ENCODE data around the gene ST8SIA1. TPM values are rescaled to one million over a fixed set of nuclear protein-coding genes. Genes with fewer than 3 reads are reported as not detected.

ST8SIA1 gene
- total RNA-seq, 1 experiment from 2014 or later = not detected

- Histone ChIP-seq H3K4ac (ENCODE audit: low read depth, low read length) (no peak overlapping the region), H2AK5ac (ENCODE audit: insufficient read length, low read length) (no peak overlapping the region), H3T11ph (ENCODE audit: low read length) (no peak overlapping the region), H2BK120ac (ENCODE audit: low read depth, low read length, poor library complexity, severe bottlenecking) (no peak overlapping the region), H4K20me1 (ENCODE audit: control insufficient read depth, insufficient read depth, insufficient read length) (no peaks in the 10 kb centered on the region), H3K27ac (ENCODE audit: insufficient read length, low read depth, low read length) (no peak overlapping the region), H2BK20ac (ENCODE audit: low read depth, low read length, poor library complexity, severe bottlenecking) (no peak overlapping the region), H3K4me1 (ENCODE audit: insufficient read depth, low read length) (no peaks in the 10 kb centered on the region), H3K79me1 (ENCODE audit: insufficient read depth, low read depth, low read length, poor library complexity, severe bottlenecking) (no peaks in the 10 kb centered on the region), H3K9ac (ENCODE audit: extremely low read depth, insufficient read length, low read length) (no peak overlapping the region), H3K79me2 (ENCODE audit: insufficient read depth, low read length) (no peaks in the 10 kb centered on the region), H2BK5ac (ENCODE audit: insufficient read length, low read length) (no peak overlapping the region), H3K4me2 (ENCODE audit: insufficient read depth, insufficient read length, low read length) (no peak overlapping the region), H3K9me3 (ENCODE audit: control insufficient read depth, low read depth, low read length) (no peaks in the 10 kb centered on the region), H3K23me2 (ENCODE audit: insufficient read length, low read depth, low read length, poor library complexity, severe bottlenecking) (no peaks in the 10 kb centered on the region), H3K27me3 (ENCODE audit: insufficient read depth, low read length) (no peaks in the 10 kb centered on the region), H4K91ac (ENCODE audit: insufficient read length, low read depth, low read length) (no peak overlapping the region), H2BK15ac (ENCODE audit: low read depth, low read length) (no peak overlapping the region), H3K18ac (ENCODE audit: insufficient read length, low read depth, low read length) (no peak overlapping the region), H2AFZ (ENCODE audit: low read length) (no peak overlapping the region), H4K5ac (ENCODE audit: insufficient read length, low read depth, low read length) (no peak overlapping the region), H2BK12ac (ENCODE audit: insufficient read length, low read depth, low read length) (no peak overlapping the region), H4K8ac (replicated peaks; ENCODE audit: insufficient read length, low read depth, low read length) (no peak overlapping the region), H3K14ac (ENCODE audit: insufficient read depth, low read length) (no peak overlapping the region), H3K23ac (ENCODE audit: insufficient read length, low read depth, low read length) (no peak overlapping the region), H3K56ac (ENCODE audit: insufficient read length, low read depth, low read length) (no peak overlapping the region)
- H3K4me3 Mint-ChIP-seq = no peak overlapping the region
- H3K9me3 Mint-ChIP-seq = no peaks in the 10 kb centered on the region; a peak in 1 of 5 replicates
- no peak for TF ChIP-seq CTCF (conservative IDR thresholded peaks at IDR 0.05)
- no peaks in the 10 kb centered on the region for H3K36me3 Mint-ChIP-seq (ENCODE audit: insufficient read depth in 1 of 3, low read depth in 3 of 3)
- no peaks in the 10 kb centered on the region for H3K4me1 Mint-ChIP-seq
- no CpG with 5 or more reads among the region's 3 CpGs for WGBS (ENCODE audit: extremely low coverage, insufficient read length, low lambda C conversion rate)
- H3K27ac Mint-ChIP-seq = no peak overlapping the region
- no peak for DNase-seq
- H3K27me3 Mint-ChIP-seq (ENCODE audit: low read depth) = no peaks in the 10 kb centered on the region
These were observed 170.9 kb downstream of the ST8SIA1 start for GRCh38 chr12:22163594-22163993.
